Measurements from ENCODE around the gene ARHGAP24. TPM values are rescaled to one million over a fixed set of nuclear protein-coding genes. Genes with fewer than 3 reads are reported as not detected.

Gene ARHGAP24
- polyA plus RNA-seq, 1 of the 3 experiments (the other 2 are of a cell fraction) = 1.4 TPM

DNA sequence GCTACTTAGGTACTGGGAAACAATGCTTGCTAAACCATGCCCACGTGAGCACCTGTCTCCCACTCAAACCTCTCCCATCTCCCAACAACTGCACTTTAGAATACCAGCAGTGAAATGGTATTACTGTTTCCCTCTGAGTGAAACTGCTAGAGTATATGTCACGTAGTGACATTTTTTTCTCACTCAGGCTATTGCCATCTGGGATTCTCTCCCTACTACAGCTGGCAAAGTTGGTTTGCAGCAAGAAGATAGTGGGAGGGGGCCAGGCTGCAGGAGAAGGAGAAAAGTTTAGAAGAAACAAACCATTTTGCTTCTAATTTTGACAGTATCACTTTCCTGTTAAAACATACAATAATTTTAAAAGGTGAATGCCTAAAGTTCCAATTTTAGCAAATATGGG, 526.6 kb downstream of the ARHGAP24 start:
- Histone ChIP-seq H3K4me3 (ENCODE audit: low read depth in 2 of 2, low read length in 1 of 2) (no peak overlapping the region), H3K9me2 (no peaks in the 10 kb centered on the region), H3K4me2 (no peak overlapping the region), H2AFZ (ENCODE audit: low read depth) (no peak overlapping the region), H4K20me1 (ENCODE audit: insufficient read depth) (no peaks in the 10 kb centered on the region), H3K36me3 (replicated peaks in 1 of 2; ENCODE audit: control insufficient read depth in 1 of 2, insufficient read depth in 2 of 2, low read length in 1 of 2) (no peaks in the 10 kb centered on the region), H3K27me3 (ENCODE audit: insufficient read depth) (no peaks in the 10 kb centered on the region), H3F3A (replicated peaks; ENCODE audit: insufficient read depth) (no peaks in the 10 kb centered on the region), H3K27ac (ENCODE audit: low read depth in 2 of 2, low read length in 1 of 2) (no peak overlapping the region), H3K4me1 (ENCODE audit: control insufficient read depth in 1 of 2, insufficient read depth in 2 of 2, low read depth in 1 of 2, low read length in 1 of 2) (peaks cover 0 to 2% of the 10 kb centered on the region in 2 experiments; a peak in 2 of 4 replicates), H3K79me2 (ENCODE audit: insufficient read depth) (no peaks in the 10 kb centered on the region), H3K9me3 (no peaks in the 10 kb centered on the region), H3K9ac (no peak overlapping the region)
- ChIA-PET POLR2A (no interaction called here), CTCF (no interaction called here)
- DNase-seq = no peak
- TF ChIP-seq MXI1 (IDR thresholded peaks at IDR 0.05; ENCODE audit: low read depth, low read length) (no peak), JUND (IDR thresholded peaks at IDR 0.05) (no peak), NRF1 (IDR thresholded peaks at IDR 0.05; ENCODE audit: low read depth, low read length) (no peak), TCF12 (IDR thresholded peaks at IDR 0.05) (no peak), EP300 (IDR thresholded peaks at IDR 0.05; ENCODE audit: borderline replicate concordance in 1 of 2, low read depth in 1 of 2, low read length in 1 of 2) (no peak), SIN3A (IDR thresholded peaks at IDR 0.05; ENCODE audit: borderline replicate concordance, low read depth, low read length) (no peak), FOXJ3 (CRISPR knock-in tag; IDR thresholded peaks at IDR 0.05) (no peak), SMC3 (IDR thresholded peaks at IDR 0.05; ENCODE audit: low read depth, low read length) (no peak), CHD2 (IDR thresholded peaks at IDR 0.05; ENCODE audit: low read length, partially characterized antibody) (no peak), FOXM1 (IDR thresholded peaks at IDR 0.05; ENCODE audit: low read depth) (no peak)
- TF ChIP-seq, protein P1, sequence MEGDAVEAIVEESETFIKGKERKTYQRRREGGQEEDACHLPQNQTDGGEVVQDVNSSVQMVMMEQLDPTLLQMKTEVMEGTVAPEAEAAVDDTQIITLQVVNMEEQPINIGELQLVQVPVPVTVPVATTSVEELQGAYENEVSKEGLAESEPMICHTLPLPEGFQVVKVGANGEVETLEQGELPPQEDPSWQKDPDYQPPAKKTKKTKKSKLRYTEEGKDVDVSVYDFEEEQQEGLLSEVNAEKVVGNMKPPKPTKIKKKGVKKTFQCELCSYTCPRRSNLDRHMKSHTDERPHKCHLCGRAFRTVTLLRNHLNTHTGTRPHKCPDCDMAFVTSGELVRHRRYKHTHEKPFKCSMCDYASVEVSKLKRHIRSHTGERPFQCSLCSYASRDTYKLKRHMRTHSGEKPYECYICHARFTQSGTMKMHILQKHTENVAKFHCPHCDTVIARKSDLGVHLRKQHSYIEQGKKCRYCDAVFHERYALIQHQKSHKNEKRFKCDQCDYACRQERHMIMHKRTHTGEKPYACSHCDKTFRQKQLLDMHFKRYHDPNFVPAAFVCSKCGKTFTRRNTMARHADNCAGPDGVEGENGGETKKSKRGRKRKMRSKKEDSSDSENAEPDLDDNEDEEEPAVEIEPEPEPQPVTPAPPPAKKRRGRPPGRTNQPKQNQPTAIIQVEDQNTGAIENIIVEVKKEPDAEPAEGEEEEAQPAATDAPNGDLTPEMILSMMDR (IDR thresholded peaks at IDR 0.05) = no peak
- TF ChIP-seq, protein P2, sequence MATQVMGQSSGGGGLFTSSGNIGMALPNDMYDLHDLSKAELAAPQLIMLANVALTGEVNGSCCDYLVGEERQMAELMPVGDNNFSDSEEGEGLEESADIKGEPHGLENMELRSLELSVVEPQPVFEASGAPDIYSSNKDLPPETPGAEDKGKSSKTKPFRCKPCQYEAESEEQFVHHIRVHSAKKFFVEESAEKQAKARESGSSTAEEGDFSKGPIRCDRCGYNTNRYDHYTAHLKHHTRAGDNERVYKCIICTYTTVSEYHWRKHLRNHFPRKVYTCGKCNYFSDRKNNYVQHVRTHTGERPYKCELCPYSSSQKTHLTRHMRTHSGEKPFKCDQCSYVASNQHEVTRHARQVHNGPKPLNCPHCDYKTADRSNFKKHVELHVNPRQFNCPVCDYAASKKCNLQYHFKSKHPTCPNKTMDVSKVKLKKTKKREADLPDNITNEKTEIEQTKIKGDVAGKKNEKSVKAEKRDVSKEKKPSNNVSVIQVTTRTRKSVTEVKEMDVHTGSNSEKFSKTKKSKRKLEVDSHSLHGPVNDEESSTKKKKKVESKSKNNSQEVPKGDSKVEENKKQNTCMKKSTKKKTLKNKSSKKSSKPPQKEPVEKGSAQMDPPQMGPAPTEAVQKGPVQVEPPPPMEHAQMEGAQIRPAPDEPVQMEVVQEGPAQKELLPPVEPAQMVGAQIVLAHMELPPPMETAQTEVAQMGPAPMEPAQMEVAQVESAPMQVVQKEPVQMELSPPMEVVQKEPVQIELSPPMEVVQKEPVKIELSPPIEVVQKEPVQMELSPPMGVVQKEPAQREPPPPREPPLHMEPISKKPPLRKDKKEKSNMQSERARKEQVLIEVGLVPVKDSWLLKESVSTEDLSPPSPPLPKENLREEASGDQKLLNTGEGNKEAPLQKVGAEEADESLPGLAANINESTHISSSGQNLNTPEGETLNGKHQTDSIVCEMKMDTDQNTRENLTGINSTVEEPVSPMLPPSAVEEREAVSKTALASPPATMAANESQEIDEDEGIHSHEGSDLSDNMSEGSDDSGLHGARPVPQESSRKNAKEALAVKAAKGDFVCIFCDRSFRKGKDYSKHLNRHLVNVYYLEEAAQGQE (IDR thresholded peaks at IDR 0.05; ENCODE audit: low read depth, low read length) = no peak
- WGBS (ENCODE audit: low lambda C conversion rate) = 68% methylated on average over 2 of the region's 2 CpGs

DNA sequence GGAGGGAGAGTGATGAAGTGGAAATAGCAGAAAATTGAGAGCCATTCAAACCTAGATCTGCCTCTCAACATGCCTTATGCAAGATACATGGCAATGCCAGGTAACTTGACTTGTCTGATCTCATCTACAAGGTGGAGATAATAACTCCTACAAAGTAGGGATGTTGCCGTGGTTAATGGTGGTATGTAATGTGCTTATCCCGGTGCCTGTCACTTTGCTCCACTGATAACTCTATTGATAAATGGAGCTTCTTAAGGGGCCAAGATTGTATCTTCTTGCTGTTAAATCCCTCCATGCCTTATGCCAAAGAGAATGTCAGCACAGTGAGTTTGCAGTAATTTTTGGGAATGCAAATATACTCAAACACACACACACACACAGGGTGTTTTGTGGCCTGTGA, 529.1 kb downstream of the ARHGAP24 start:
- Histone ChIP-seq H3K4me1 (ENCODE audit: control insufficient read depth in 1 of 2, insufficient read depth in 2 of 2, low read depth in 1 of 2, low read length in 1 of 2) (peaks cover 0 to 2% of the 10 kb centered on the region in 2 experiments; a peak in 2 of 4 replicates), H3K9ac (no peak overlapping the region), H4K20me1 (ENCODE audit: insufficient read depth) (no peaks in the 10 kb centered on the region), H3K27ac (ENCODE audit: low read depth in 2 of 2, low read length in 1 of 2) (no peak overlapping the region), H3K4me2 (no peak overlapping the region), H3K9me2 (no peaks in the 10 kb centered on the region), H3K79me2 (ENCODE audit: insufficient read depth) (no peaks in the 10 kb centered on the region), H2AFZ (ENCODE audit: low read depth) (no peak overlapping the region), H3K27me3 (ENCODE audit: insufficient read depth) (no peaks in the 10 kb centered on the region), H3K4me3 (ENCODE audit: low read depth in 2 of 2, low read length in 1 of 2) (no peak overlapping the region), H3F3A (replicated peaks; ENCODE audit: insufficient read depth) (no peaks in the 10 kb centered on the region), H3K9me3 (no peaks in the 10 kb centered on the region), H3K36me3 (replicated peaks in 1 of 2; ENCODE audit: control insufficient read depth in 1 of 2, insufficient read depth in 2 of 2, low read length in 1 of 2) (no peaks in the 10 kb centered on the region)
- ChIA-PET CTCF (interaction anchor here (1.5 kb wide), 1 partner anchor 40 kb away, joined by 3 read pairs; no protein-coding TSS in a partner anchor), POLR2A (no interaction called here)
- 57% methylated on average over 2 of the region's 2 CpGs for WGBS (ENCODE audit: low lambda C conversion rate)
- no peak for DNase-seq
- TF ChIP-seq, protein P2 (IDR thresholded peaks at IDR 0.05; ENCODE audit: low read depth, low read length) = no peak
- TF ChIP-seq, protein P3, sequence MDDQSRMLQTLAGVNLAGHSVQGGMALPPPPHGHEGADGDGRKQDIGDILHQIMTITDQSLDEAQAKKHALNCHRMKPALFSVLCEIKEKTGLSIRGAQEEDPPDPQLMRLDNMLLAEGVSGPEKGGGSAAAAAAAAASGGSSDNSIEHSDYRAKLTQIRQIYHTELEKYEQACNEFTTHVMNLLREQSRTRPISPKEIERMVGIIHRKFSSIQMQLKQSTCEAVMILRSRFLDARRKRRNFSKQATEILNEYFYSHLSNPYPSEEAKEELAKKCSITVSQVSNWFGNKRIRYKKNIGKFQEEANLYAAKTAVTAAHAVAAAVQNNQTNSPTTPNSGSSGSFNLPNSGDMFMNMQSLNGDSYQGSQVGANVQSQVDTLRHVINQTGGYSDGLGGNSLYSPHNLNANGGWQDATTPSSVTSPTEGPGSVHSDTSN (IDR thresholded peaks at IDR 0.05) = no peak
- TF ChIP-seq MEF2A (IDR thresholded peaks at IDR 0.05; ENCODE audit: borderline replicate concordance, low read depth) (no peak), RFX5 (IDR thresholded peaks at IDR 0.05; ENCODE audit: low read length) (no peak), TCF12 (IDR thresholded peaks at IDR 0.05) (no peak)
- TF ChIP-seq, protein P4, sequence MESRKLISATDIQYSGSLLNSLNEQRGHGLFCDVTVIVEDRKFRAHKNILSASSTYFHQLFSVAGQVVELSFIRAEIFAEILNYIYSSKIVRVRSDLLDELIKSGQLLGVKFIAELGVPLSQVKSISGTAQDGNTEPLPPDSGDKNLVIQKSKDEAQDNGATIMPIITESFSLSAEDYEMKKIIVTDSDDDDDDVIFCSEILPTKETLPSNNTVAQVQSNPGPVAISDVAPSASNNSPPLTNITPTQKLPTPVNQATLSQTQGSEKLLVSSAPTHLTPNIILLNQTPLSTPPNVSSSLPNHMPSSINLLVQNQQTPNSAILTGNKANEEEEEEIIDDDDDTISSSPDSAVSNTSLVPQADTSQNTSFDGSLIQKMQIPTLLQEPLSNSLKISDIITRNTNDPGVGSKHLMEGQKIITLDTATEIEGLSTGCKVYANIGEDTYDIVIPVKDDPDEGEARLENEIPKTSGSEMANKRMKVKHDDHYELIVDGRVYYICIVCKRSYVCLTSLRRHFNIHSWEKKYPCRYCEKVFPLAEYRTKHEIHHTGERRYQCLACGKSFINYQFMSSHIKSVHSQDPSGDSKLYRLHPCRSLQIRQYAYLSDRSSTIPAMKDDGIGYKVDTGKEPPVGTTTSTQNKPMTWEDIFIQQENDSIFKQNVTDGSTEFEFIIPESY (IDR thresholded peaks at IDR 0.05; ENCODE audit: borderline replicate concordance, low read depth) = no peak

Data from SK-N-SH (cell line).